HepG2 (cell line): ENCODE data around the gene PSMB4. TPM values are rescaled to one million over a fixed set of nuclear protein-coding genes. Genes with fewer than 3 reads are reported as not detected.

Experiments
- ARNT ChIP-seq: fragments of 450-650 bp; IDR thresholded peaks from 2 replicates; pipeline ENCODE4 v1.6.1; 2017
- BCL6 ChIP-seq: IDR thresholded peaks from 2 replicates; pipeline ENCODE4 v1.6.1; 2016; ENCODE audit warnings: missing genetic modification reagents, missing compliant biosample characterization
- CEBPG ChIP-seq: IDR thresholded peaks from 2 replicates; pipeline ENCODE4 v1.6.1; 2016
- ELF3 ChIP-seq: IDR thresholded peaks from 2 replicates; pipeline ENCODE4 v1.6.1; 2016; ENCODE audit warnings: missing genetic modification reagents, missing compliant biosample characterization
- KLF16 ChIP-seq, 2 experiments: sonication (generic) in 1 of 2; formaldehyde crosslinking in 1 of 2; IDR thresholded peaks; 2 replicates each; pipeline versions ENCODE4 v1.6.1 to v1.8.0; 2016 to 2023; ENCODE audit warnings: missing genetic modification reagents in 2 of 2, missing compliant biosample characterization in 1 of 2
- NR2F2 ChIP-seq: IDR thresholded peaks from 2 replicates; pipeline ENCODE4 v1.6.1; 2012; ENCODE audit warnings: low read depth, inconsistent platforms, borderline replicate concordance
- PRPF4 ChIP-seq: fragments of 200-400 bp; formaldehyde crosslinking; IDR thresholded peaks from 2 replicates; pipeline ENCODE4 v1.6.1; 2016; ENCODE audit warnings: low read length, low read depth; ENCODE audit not compliant: poor library complexity, severe bottlenecking
- RARG ChIP-seq: sonication (generic); formaldehyde crosslinking; IDR thresholded peaks from 2 replicates; pipeline ENCODE4 v1.4.0; 2020; ENCODE audit warnings: low read depth, mild to moderate bottlenecking, missing genetic modification reagents
- RELA ChIP-seq: sonication (generic); formaldehyde crosslinking; IDR thresholded peaks from 2 replicates; pipeline ENCODE4 v1.4.0; 2020; ENCODE audit warnings: missing genetic modification reagents
- RXRB ChIP-seq: IDR thresholded peaks from 2 replicates; pipeline ENCODE4 v1.6.1; 2016; ENCODE audit warnings: borderline replicate concordance, missing genetic modification reagents, missing compliant biosample characterization
- SMAD1 ChIP-seq: sonication (generic); formaldehyde crosslinking; IDR thresholded peaks from 2 replicates; pipeline ENCODE4 v1.4.0; 2020; ENCODE audit warnings: missing genetic modification reagents, low read depth, mild to moderate bottlenecking, borderline replicate concordance
- ZNF264 ChIP-seq: sonication (generic); formaldehyde crosslinking; IDR thresholded peaks from 2 replicates; pipeline ENCODE4 v1.4.0; 2020; ENCODE audit warnings: missing genetic modification reagents
- ZNF335 ChIP-seq: sonication (generic); formaldehyde crosslinking; IDR thresholded peaks from 2 replicates; pipeline ENCODE4 v1.4.0; 2020; ENCODE audit warnings: missing genetic modification reagents
- ZNF350 ChIP-seq: sonication (generic); formaldehyde crosslinking; IDR thresholded peaks from 2 replicates; pipeline ENCODE4 v1.4.0; 2020; ENCODE audit warnings: mild to moderate bottlenecking, low read depth, missing genetic modification reagents, borderline replicate concordance
- ZNF430 ChIP-seq: sonication (generic); formaldehyde crosslinking; IDR thresholded peaks from 2 replicates; pipeline ENCODE4 v1.9.0; 2021; ENCODE audit warnings: mild to moderate bottlenecking, missing genetic modification reagents
- ZNF556 ChIP-seq: sonication (generic); formaldehyde crosslinking; IDR thresholded peaks from 2 replicates; pipeline ENCODE4 v1.4.0; 2020; ENCODE audit warnings: mild to moderate bottlenecking, missing genetic modification reagents, borderline replicate concordance
- polyA plus RNA-seq, 8 experiments: library from polyadenylated mRNA; depleted of rRNA in 3 of 8; stranded (reverse) in 7 of 8; unstranded in 1 of 8; fragments of >200 nt; fragmentation: Illumina TruSeq in 4 of 8; extraction: Trizol in 4 of 8; gene quantifications; 2 replicates each; pipeline versions ENCODE4 v1.2.1 to v1.2.3, GENCODE V29; 2011 to 2016; ENCODE audit warnings: low read depth in 4 of 8, missing spikeins in 1 of 8, mixed read lengths in 1 of 8; ENCODE audit not compliant: insufficient read depth in 1 of 8
- total RNA-seq, 5 experiments: library from RNA; depleted of rRNA; stranded (reverse); fragments of >200 nt; fragmentation: Illumina TruSeq; extraction: Trizol; gene quantifications; 2 replicates each; pipeline ENCODE4 v1.2.3, GENCODE V29; 2016; ENCODE audit warnings: low read depth in 1 of 5
- TF ChIP-seq, protein P1 (sequence below): IDR thresholded peaks from 2 replicates; pipeline ENCODE4 v1.6.1; 2012; ENCODE audit warnings: inconsistent platforms
- TF ChIP-seq, protein P2 (sequence below): sonication (generic); formaldehyde crosslinking; IDR thresholded peaks from 2 replicates; pipeline ENCODE4 v1.5.0; 2020; ENCODE audit warnings: missing genetic modification reagents, mild to moderate bottlenecking, borderline replicate concordance
- TF ChIP-seq, protein P3 (sequence below): fragments of 450-650 bp; IDR thresholded peaks from 2 replicates; pipeline ENCODE4 v1.6.1; 2017; ENCODE audit warnings: mild to moderate bottlenecking
- TF ChIP-seq, protein P4 (sequence below): sonication (generic); formaldehyde crosslinking; IDR thresholded peaks from 2 replicates; pipeline ENCODE4 v1.9.0; 2021; ENCODE audit warnings: mild to moderate bottlenecking, missing genetic modification reagents

Gene PSMB4
- total and polyA plus RNA-seq, 2 of the 13 experiments (the other 11 are each of a cell fraction or from before 2014, with no cell fraction given) = 336 to 383 TPM

DNA sequence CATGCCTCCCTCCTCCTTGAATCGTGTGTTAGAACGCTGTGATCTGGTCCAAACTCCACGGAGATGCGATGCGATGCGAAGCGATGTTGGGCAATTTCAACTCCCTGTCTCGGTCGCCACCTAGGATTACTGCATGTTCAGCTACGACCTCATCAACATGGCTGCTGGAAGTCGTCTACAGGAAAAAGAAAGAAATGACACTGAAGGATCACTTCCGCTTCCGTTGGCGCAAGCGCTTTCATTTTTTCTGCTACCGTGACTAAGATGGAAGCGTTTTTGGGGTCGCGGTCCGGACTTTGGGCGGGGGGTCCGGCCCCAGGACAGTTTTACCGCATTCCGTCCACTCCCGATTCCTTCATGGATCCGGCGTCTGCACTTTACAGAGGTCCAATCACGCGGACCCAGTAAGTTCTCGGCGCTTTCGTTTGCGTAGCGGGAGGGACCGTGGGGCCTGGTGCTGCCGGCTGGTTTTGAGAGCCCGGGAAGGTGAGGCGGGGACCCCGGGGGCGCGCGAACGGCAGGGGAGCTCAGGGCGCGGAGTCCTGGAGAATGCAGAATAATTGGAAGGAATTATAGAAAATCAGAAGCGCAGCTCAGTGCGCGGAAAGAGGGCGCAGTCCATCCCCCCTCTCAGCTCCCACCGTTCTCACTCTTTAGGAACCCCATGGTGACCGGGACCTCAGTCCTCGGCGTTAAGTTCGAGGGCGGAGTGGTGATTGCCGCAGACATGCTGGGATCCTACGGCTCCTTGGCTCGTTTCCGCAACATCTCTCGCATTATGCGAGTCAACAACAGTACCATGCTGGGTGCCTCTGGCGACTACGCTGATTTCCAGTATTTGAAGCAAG is at the start of gene PSMB4 (continued):
- TF ChIP-seq, protein P1, sequence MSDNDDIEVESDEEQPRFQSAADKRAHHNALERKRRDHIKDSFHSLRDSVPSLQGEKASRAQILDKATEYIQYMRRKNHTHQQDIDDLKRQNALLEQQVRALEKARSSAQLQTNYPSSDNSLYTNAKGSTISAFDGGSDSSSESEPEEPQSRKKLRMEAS = peak; percentile 71
- TF ChIP-seq RARG = no peak
- TF ChIP-seq SMAD1 (CRISPR knock-in tag) = 0 out of 2 replicates have a peak, but pooled peaks have one; percentile 52
- peak; percentile 79; the same call in 1 of the 2 replicates for TF ChIP-seq ZNF350
- TF ChIP-seq RELA = peak; percentile 68; the same call in 1 of the 2 replicates
- TF ChIP-seq, protein P2, sequence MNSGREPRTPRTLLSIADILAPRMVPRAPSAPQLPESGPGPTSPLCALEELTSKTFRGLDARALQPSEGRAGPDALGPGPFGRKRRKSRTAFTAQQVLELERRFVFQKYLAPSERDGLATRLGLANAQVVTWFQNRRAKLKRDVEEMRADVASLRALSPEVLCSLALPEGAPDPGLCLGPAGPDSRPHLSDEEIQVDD = 0 out of 2 replicates have a peak, but pooled peaks have one; percentile 57
- peak; percentile 41; the same call in 1 of the 2 replicates for TF ChIP-seq NR2F2
- TF ChIP-seq BCL6 = peak; percentile 14; the same call in 1 of the 2 replicates
- TF ChIP-seq, protein P3, sequence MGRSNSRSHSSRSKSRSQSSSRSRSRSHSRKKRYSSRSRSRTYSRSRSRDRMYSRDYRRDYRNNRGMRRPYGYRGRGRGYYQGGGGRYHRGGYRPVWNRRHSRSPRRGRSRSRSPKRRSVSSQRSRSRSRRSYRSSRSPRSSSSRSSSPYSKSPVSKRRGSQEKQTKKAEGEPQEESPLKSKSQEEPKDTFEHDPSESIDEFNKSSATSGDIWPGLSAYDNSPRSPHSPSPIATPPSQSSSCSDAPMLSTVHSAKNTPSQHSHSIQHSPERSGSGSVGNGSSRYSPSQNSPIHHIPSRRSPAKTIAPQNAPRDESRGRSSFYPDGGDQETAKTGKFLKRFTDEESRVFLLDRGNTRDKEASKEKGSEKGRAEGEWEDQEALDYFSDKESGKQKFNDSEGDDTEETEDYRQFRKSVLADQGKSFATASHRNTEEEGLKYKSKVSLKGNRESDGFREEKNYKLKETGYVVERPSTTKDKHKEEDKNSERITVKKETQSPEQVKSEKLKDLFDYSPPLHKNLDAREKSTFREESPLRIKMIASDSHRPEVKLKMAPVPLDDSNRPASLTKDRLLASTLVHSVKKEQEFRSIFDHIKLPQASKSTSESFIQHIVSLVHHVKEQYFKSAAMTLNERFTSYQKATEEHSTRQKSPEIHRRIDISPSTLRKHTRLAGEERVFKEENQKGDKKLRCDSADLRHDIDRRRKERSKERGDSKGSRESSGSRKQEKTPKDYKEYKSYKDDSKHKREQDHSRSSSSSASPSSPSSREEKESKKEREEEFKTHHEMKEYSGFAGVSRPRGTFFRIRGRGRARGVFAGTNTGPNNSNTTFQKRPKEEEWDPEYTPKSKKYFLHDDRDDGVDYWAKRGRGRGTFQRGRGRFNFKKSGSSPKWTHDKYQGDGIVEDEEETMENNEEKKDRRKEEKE = no peak
- peak; percentile 86 for TF ChIP-seq ELF3 (CRISPR knock-in tag)
- peak; percentile 50 for TF ChIP-seq RXRB
- TF ChIP-seq CEBPG (CRISPR knock-in tag) = peak; percentile 94
- no peak for TF ChIP-seq PRPF4
- TF ChIP-seq ARNT = no peak
- peak in 1 of 2 experiments; percentile 34; a peak in 1 of 4 replicates for TF ChIP-seq KLF16 (CRISPR knock-in tag; IDR thresholded peaks at IDR 0.05)
- TF ChIP-seq ZNF556 (CRISPR knock-in tag) = 0 out of 2 replicates have a peak, but pooled peaks have one; percentile 24
- TF ChIP-seq, protein P4, sequence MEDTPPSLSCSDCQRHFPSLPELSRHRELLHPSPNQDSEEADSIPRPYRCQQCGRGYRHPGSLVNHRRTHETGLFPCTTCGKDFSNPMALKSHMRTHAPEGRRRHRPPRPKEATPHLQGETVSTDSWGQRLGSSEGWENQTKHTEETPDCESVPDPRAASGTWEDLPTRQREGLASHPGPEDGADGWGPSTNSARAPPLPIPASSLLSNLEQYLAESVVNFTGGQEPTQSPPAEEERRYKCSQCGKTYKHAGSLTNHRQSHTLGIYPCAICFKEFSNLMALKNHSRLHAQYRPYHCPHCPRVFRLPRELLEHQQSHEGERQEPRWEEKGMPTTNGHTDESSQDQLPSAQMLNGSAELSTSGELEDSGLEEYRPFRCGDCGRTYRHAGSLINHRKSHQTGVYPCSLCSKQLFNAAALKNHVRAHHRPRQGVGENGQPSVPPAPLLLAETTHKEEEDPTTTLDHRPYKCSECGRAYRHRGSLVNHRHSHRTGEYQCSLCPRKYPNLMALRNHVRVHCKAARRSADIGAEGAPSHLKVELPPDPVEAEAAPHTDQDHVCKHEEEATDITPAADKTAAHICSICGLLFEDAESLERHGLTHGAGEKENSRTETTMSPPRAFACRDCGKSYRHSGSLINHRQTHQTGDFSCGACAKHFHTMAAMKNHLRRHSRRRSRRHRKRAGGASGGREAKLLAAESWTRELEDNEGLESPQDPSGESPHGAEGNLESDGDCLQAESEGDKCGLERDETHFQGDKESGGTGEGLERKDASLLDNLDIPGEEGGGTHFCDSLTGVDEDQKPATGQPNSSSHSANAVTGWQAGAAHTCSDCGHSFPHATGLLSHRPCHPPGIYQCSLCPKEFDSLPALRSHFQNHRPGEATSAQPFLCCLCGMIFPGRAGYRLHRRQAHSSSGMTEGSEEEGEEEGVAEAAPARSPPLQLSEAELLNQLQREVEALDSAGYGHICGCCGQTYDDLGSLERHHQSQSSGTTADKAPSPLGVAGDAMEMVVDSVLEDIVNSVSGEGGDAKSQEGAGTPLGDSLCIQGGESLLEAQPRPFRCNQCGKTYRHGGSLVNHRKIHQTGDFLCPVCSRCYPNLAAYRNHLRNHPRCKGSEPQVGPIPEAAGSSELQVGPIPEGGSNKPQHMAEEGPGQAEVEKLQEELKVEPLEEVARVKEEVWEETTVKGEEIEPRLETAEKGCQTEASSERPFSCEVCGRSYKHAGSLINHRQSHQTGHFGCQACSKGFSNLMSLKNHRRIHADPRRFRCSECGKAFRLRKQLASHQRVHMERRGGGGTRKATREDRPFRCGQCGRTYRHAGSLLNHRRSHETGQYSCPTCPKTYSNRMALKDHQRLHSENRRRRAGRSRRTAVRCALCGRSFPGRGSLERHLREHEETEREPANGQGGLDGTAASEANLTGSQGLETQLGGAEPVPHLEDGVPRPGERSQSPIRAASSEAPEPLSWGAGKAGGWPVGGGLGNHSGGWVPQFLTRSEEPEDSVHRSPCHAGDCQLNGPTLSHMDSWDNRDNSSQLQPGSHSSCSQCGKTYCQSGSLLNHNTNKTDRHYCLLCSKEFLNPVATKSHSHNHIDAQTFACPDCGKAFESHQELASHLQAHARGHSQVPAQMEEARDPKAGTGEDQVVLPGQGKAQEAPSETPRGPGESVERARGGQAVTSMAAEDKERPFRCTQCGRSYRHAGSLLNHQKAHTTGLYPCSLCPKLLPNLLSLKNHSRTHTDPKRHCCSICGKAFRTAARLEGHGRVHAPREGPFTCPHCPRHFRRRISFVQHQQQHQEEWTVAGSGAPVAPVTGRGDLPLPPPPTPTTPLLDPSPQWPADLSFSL = no peak
- no peak for TF ChIP-seq ZNF264
- TF ChIP-seq ZNF335 (CRISPR knock-in tag) = peak; percentile 96
- TF ChIP-seq ZNF430 (CRISPR knock-in tag) = peak; percentile 81
